Astrocyte of the cerebellum (primary cell): ENCODE data around the gene LAMP1.

Experiments
- DNase-seq: peaks from one replicate; pipeline ENCODE4 v3.0.0-alpha.2; 2011; ENCODE audit warnings: low read depth
- H3K4me3 ChIP-seq: 2 replicates; pipeline ENCODE4 v1.5.1; 2011; ENCODE audit warnings: mild to moderate bottlenecking, low read depth, low read length, moderate library complexity
- in situ Hi-C: cut with HindIII; loops from 2 replicates; pipeline ENCODE4 v1.10.0; 2017; ENCODE audit warnings: low sequenced_read_pairs
- TF ChIP-seq, protein P1 (sequence below): IDR thresholded peaks from 2 replicates; pipeline ENCODE4 v1.5.1; 2012; ENCODE audit warnings: low read length, low read depth, moderate library complexity, mild to moderate bottlenecking; ENCODE audit errors: missing control alignments

The LAMP1 gene

DNA sequence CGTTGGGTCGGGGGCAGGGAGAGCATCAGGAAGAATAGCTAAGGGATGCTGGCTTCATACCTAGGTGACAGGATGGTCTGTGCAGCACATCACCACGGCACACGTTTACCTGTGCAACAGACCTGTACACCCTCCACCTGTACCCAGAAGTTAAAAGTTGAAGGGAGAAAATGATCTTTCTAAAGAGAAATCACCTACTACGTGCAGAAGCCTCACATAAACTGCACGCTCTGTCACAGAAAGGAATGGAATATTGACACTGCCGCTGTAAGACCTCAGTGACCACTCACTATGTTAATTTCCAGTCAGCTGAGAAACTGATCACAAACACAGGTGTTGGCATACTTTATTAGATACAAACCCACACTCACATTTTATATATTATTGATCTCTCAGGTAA lies 26.8 kb downstream of the LAMP1 start:
- no peak for DNase-seq
- TF ChIP-seq, protein P1, sequence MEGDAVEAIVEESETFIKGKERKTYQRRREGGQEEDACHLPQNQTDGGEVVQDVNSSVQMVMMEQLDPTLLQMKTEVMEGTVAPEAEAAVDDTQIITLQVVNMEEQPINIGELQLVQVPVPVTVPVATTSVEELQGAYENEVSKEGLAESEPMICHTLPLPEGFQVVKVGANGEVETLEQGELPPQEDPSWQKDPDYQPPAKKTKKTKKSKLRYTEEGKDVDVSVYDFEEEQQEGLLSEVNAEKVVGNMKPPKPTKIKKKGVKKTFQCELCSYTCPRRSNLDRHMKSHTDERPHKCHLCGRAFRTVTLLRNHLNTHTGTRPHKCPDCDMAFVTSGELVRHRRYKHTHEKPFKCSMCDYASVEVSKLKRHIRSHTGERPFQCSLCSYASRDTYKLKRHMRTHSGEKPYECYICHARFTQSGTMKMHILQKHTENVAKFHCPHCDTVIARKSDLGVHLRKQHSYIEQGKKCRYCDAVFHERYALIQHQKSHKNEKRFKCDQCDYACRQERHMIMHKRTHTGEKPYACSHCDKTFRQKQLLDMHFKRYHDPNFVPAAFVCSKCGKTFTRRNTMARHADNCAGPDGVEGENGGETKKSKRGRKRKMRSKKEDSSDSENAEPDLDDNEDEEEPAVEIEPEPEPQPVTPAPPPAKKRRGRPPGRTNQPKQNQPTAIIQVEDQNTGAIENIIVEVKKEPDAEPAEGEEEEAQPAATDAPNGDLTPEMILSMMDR, result no peak
- no peak overlapping the region for H3K4me3 ChIP-seq
- in situ Hi-C loops, result no loop called here

DNA sequence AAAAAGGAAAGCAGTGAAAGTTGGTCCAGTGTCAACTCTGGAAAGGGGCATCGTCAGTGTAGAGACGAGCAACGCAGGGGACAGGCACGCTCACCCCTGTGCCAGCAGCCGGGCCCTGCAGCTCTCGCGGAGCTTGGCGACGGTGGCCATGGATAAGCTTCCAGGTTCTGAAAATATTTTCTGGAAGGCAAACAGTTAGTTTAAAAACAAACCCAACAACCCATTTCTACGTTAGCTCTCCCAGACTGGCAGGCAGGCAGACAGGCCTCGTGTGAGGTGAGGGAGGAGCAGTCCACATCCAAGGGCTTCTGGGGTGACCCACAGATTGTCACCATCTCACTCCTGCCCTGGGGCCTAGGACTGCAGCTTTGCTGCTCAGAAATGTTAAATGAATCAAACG lies 27.4 kb downstream of the LAMP1 start:
- TF ChIP-seq, protein P1, result no peak
- in situ Hi-C loops, result no loop called here
- H3K4me3 ChIP-seq, result no peak overlapping the region
- no peak for DNase-seq

DNA sequence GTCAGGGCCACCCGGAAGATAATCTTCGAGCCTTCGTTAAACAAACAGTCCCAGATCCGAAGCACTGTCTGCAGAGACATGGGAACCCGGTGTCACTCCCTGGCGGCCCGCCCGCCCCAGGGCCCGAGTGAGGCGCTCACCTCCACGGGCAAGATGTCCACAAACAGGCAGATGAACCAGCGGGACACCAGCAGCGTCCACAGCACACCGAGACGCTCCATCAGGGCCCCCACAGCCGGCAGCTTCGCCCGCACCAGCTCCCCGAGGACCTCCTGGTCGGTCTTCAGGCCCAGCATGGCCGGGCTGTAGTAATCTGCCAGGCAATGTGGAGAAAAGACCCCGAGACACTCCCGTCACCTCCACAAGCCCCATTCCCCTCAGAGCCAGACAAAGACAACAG lies 28.7 kb downstream of the LAMP1 start:
- DNase-seq, result no peak
- in situ Hi-C loops, result no loop called here
- TF ChIP-seq, protein P1, result no peak
- H3K4me3 ChIP-seq, result no peak overlapping the region

DNA sequence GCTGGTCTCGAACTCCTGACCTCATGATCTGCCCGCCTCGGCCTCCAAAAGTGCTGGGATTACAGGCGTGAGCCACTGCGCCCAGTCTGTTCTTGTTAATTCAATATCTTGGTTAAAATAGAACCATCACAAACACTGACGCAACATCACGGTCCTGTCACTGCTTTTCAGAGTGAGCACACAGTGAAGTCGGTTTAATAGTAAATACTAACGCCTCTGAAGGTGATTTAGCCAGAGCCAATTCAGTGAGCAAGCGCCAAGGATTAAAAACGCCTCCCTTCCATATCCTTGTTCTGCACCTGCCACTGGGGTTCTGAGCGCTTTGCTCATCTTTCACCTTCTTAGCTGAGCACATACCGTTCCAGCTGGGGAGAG lies 30.3 kb downstream of the LAMP1 start:
- no peak overlapping the region for H3K4me3 ChIP-seq
- in situ Hi-C loops, result no loop called here
- DNase-seq, result no peak
- TF ChIP-seq, protein P1, result no peak

DNA sequence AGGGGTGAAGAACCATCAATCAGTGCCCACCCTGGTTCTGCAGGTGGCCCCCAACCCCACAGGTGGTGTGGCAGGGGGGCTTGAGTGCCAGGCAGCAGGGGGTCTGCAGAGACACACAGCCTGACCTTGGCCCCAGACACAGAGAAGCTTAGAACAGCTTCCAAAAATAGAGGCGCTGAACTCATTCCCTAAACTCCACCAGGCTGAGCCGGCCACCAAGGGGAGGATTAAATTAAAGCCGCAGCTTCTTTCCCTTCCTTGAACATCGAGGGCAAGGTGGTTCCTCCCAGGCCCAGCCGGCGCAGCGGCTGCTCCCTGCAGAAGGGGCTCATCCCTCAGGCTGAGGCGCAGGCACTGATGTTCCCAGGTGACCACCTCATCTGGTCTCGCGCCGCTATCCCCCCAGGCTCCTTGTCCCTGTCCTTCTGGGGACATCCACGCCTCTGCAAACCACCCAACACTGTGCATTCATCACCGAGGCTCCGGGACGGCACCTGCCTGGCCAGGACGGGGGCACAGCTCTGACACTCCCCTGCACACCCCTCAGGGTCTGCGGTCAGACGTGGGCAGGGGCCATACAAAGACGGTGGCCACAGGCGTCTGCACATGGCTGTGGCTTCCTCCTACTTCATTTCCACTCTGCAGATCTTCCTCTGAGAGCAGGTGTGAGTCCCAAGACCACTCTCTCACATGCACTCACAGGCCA lies 30.9 kb downstream of the LAMP1 start:
- DNase-seq, result no peak
- no peak overlapping the region for H3K4me3 ChIP-seq
- in situ Hi-C loops, result no loop called here

DNA sequence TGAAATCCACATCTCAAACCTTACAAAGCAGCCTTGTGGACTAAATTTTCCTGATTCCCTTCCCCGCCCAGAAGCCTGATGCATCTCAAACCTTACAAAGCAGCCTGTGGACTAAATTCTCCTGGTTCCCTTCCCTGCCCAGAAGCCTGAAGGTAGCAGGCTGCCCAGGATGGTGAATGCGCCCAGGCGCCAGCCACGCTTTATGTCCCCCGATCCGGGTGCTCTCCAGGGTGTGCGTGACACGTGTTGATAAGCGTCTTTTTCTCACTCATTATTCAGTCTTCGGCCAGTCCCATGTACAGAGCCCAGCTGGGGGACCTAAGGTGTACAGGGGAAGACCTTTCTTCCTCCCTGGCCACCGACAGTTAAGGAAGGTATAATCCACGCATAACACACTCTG lies 31.8 kb downstream of the LAMP1 start:
- H3K4me3 ChIP-seq, result no peak overlapping the region
- TF ChIP-seq, protein P1, result no peak
- in situ Hi-C loops, result no loop called here
- DNase-seq, result no peak

More for the DNA sequence above, 30.9 kb downstream of the LAMP1 start:
- TF ChIP-seq, protein P1, result no peak
